Measurements from ENCODE around the gene SPEM3.

SPEM3 gene

DNA sequence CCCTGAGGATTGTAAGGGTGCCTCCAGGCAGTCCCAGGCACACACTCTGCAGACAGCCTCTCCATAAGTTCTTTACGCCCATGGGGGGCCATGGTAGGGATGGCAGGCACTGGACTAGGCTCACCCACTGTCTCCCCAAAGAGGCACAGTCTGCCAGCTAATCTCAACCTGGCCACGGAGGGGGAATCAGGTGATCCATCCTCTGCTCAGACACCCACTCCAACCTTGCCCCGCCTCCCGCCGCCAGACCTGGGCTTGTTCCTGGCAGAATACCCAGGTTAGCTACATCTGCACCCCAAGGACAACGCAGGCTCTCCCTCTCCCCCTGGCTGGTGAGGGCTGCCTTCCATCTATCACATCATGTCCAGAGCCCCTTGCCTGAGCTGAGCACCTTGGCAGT is 19.8 kb upstream of the SPEM3 start:
- Histone ChIP-seq H3K27ac (no peak overlapping the region), H3K36me3 (peaks cover 10 to 30% (median 12%) of the 10 kb centered on the region in 3 donors), H3K4me3 (no peak overlapping the region), H3K27me3 (no peaks in the 10 kb centered on the region), H3K9me3 (no peaks in the 10 kb centered on the region), H3K4me1 (peaks cover 0 to 16% (median 10%) of the 10 kb centered on the region in 4 donors)
- DNase-seq: no peak
- intact Hi-C loops (cut with DNase I; ENCODE audit: low total_unique reads): no loop called here
- no peak for TF ChIP-seq CTCF (IDR thresholded peaks at IDR 0.05)

DNA sequence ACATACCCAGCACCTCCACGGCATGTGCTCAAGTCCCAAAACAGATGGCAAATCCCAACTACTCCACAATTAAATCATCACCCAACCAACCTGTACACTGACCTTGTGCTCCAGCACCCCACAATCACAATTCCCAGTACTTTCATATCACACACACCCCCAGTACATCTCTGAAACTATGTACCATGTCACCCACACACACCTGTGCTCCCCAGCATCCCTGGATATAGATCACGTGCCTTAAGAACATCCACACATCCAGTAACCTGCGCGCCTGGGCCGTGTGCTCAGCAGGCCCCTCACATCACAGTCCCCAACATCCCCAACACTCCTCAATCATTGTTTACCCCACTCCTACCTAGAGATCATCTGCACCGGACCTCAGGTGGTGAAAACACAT is 18.9 kb upstream of the SPEM3 start:
- Histone ChIP-seq H3K4me3 (no peak overlapping the region), H3K27ac (no peak overlapping the region), H3K36me3 (peaks cover 10 to 37% (median 13%) of the 10 kb centered on the region in 3 donors), H3K27me3 (no peaks in the 10 kb centered on the region), H3K4me1 (peaks cover 0 to 16% (median 10%) of the 10 kb centered on the region in 4 donors), H3K9me3 (no peaks in the 10 kb centered on the region)
- DNase-seq: no peak
- TF ChIP-seq CTCF (IDR thresholded peaks at IDR 0.05): no peak
- intact Hi-C loops (cut with DNase I; ENCODE audit: low total_unique reads): no loop called here

DNA sequence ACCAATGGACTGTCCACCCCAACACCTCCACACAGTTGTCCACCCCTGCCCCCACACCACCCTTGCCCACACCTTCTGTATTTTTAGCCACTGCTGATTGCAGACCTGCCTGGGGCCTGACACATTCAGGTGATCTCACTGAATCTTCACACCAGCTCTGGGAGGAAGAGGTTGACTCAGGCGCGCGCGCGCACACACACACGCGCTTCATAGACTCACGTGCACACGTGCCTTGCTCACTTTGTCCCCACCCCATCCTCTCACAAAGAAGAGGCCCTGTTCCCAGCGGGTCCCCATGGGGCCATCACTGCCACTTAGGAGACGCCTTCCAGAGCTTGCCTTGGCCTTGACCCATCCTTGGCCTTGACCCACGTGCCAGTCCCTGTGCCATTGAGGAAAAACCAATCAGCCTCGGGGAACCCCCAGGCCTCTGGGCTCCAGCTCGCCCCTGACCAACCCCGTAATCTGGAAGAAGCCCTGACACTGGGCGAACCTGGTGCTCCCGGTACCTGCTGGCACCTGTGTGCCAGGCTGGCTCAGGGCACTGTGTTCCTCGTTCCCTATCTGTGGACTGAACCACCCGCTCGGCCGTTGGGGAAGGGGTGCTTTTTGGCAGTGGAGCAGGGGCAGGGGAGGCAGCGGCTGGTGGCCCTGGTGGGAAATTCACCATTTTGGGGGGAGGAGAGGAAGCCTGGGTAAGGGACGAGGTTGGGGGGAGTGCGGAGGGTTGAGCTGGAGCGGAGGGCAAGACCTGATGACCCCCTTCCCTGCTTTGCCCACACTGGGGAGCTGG is 17.8 kb upstream of the SPEM3 start:
- no peak overlapping the region for H3K27ac ChIP-seq
- intact Hi-C loops (cut with DNase I; ENCODE audit: low total_unique reads): no loop called here
- no peaks in the 10 kb centered on the region for H3K9me3 ChIP-seq
- H3K36me3 ChIP-seq: peaks cover 10 to 48% (median 19%) of the 10 kb centered on the region in 3 donors
- DNase-seq: no peak
- no peaks in the 10 kb centered on the region for H3K27me3 ChIP-seq
- H3K4me1 ChIP-seq: peaks cover 0 to 7% (median 4%) of the 10 kb centered on the region in 4 donors
- no peak for TF ChIP-seq CTCF (IDR thresholded peaks at IDR 0.05)
- H3K4me3 ChIP-seq: no peak overlapping the region

DNA sequence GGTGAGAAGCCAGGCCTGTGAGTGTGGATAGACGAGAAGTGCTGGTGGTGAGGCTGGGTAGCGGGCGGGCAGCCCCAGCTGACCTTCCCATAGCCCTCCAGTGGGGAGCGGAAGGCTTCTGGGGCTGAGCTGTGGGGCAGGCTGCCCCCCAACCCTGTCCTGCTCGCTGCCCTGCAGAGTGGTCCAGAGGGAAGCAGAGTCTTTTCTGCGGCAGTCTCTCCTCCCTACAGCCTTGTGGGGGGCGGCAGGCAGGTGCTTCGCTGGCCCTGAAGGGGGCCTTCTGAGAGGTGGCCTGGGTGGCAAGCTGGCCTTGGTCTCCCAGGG is 17.3 kb upstream of the SPEM3 start:
- no peak for DNase-seq
- intact Hi-C loops (cut with DNase I; ENCODE audit: low total_unique reads): no loop called here
- H3K9me3 ChIP-seq: no peaks in the 10 kb centered on the region
- no peak overlapping the region for H3K27ac ChIP-seq
- H3K27me3 ChIP-seq: no peaks in the 10 kb centered on the region
- peaks cover 10 to 53% (median 19%) of the 10 kb centered on the region in 3 donors for H3K36me3 ChIP-seq
- H3K4me1 ChIP-seq: peaks cover 0 to 2% (median under 1%) of the 10 kb centered on the region in 4 donors
- no peak overlapping the region for H3K4me3 ChIP-seq
- TF ChIP-seq CTCF (IDR thresholded peaks at IDR 0.05): no peak

DNA sequence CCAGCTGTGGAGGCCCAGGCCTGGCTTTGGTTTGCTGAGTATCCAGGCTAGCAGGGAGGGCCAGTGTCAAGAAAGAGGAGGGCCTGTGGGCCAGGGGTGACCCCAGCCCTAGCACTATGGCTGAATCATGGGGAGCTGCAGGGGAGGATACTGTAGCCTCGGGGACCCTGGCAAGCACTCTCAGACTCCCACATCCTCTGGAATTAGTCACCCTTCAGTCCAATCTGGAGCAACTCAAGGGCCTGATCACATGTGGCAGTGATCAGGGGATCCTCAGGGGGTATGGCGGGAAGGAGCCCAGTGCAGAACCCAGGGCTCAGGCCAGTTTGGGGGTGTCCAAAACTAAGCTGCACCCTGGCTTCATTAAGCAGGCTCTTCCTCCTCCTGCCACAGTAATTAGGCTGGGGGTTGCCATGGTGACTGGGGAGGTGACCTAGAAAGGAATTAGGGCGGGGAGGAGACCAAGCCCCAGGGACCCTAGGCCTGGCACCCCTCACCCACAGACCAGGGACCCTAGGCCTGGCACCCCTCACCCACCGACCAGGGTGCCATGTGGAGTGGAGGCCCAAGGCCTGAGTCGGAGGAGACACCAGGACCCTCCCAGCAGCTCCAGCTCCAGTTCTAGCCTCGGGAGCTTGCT is 15.2 kb upstream of the SPEM3 start:
- Histone ChIP-seq H3K36me3 (peaks cover 10 to 66% (median 32%) of the 10 kb centered on the region in 3 donors), H3K9me3 (no peaks in the 10 kb centered on the region), H3K27me3 (no peaks in the 10 kb centered on the region), H3K4me1 (no peaks in the 10 kb centered on the region), H3K27ac (no peak overlapping the region), H3K4me3 (no peak overlapping the region)
- DNase-seq: no peak
- no peak for TF ChIP-seq CTCF (IDR thresholded peaks at IDR 0.05)
- intact Hi-C loops (cut with DNase I; ENCODE audit: low total_unique reads): no loop called here
